Nephron (organoid): ENCODE measurements around the gene TBC1D16.

Experiments
- H3K27ac Mint-ChIP-seq, 3 experiments: 2 replicates each; pipeline ENCODE4 v1.8.0; 2020; ENCODE audit warnings: mixed read lengths in 3 of 3, mild to moderate bottlenecking in 2 of 3, moderate library complexity in 1 of 3
- H3K27me3 Mint-ChIP-seq: 2 replicates; pipeline ENCODE4 v1.8.0; 2021; ENCODE audit warnings: low read depth, mild to moderate bottlenecking, moderate library complexity, mixed read lengths
- H3K36me3 Mint-ChIP-seq: 2 replicates; pipeline ENCODE4 v1.8.0; 2020; ENCODE audit warnings: low read depth, mixed read lengths
- H3K4me1 Mint-ChIP-seq: 2 replicates; pipeline ENCODE4 v1.8.0; 2020; ENCODE audit warnings: mixed read lengths
- H3K4me3 Mint-ChIP-seq, 3 experiments: 2 replicates each; pipeline ENCODE4 v1.8.0; 2020; ENCODE audit warnings: mild to moderate bottlenecking in 3 of 3, mixed read lengths in 3 of 3, moderate library complexity in 2 of 3
- H3K9me3 Mint-ChIP-seq: 2 replicates; pipeline ENCODE4 v1.8.0; 2020; ENCODE audit warnings: mixed read lengths
- CTCF ChIP-seq, 3 experiments: fragments of 200-600 bp; sonication (generic); IDR thresholded peaks; one replicate each; pipeline ENCODE4 v1.5.0; 2021; ENCODE audit warnings: antibody characterized with exemption in 3 of 3; ENCODE audit not compliant: unreplicated experiment in 3 of 3

The TBC1D16 gene

GRCh38 chr17:80058311-80058955 lies 22.8 kb upstream of the TBC1D16 start:
- Mint-ChIP-seq H3K4me1 (peaks cover 5% of the 10 kb centered on the region), H3K27ac (no peak overlapping the region), H3K9me3 (no peaks in the 10 kb centered on the region), H3K36me3 (peaks cover 21% of the 10 kb centered on the region), H3K27me3 (no peaks in the 10 kb centered on the region), H3K4me3 (no peak overlapping the region)
- TF ChIP-seq CTCF (IDR thresholded peaks at IDR 0.05; ENCODE audit: unreplicated experiment in 3 of 3) = no peak

- Mint-ChIP-seq H3K27me3 (no peaks in the 10 kb centered on the region), H3K9me3 (no peaks in the 10 kb centered on the region), H3K27ac (no peak overlapping the region), H3K4me3 (no peak overlapping the region), H3K4me1 (peaks cover 8% of the 10 kb centered on the region), H3K36me3 (peaks cover 38% of the 10 kb centered on the region)
- TF ChIP-seq CTCF (IDR thresholded peaks at IDR 0.05; ENCODE audit: unreplicated experiment in 3 of 3) = no peak
Measured at GRCh38 chr17:80055597-80055996, 19.9 kb upstream of the TBC1D16 start.

- peaks cover 40% of the 10 kb centered on the region for H3K36me3 Mint-ChIP-seq
- H3K27ac Mint-ChIP-seq = no peak overlapping the region
- H3K9me3 Mint-ChIP-seq = no peaks in the 10 kb centered on the region
- H3K4me3 Mint-ChIP-seq = no peak overlapping the region
- no peak for TF ChIP-seq CTCF (IDR thresholded peaks at IDR 0.05; ENCODE audit: unreplicated experiment in 3 of 3)
- H3K4me1 Mint-ChIP-seq = peaks cover 11% of the 10 kb centered on the region
- H3K27me3 Mint-ChIP-seq = no peaks in the 10 kb centered on the region
Measured at GRCh38 chr17:80053102-80053501, 17.4 kb upstream of the TBC1D16 start.

- H3K4me1 Mint-ChIP-seq = peaks cover 13% of the 10 kb centered on the region
- H3K4me3 Mint-ChIP-seq = no peak overlapping the region
- H3K36me3 Mint-ChIP-seq = peaks cover 40% of the 10 kb centered on the region
Measured at GRCh38 chr17:80051681-80052080, 16.0 kb upstream of the TBC1D16 start.

GRCh38 chr17:80050706-80051105 lies 15.0 kb upstream of the TBC1D16 start:
- Mint-ChIP-seq H3K4me1 (peaks cover 17% of the 10 kb centered on the region), H3K27me3 (no peaks in the 10 kb centered on the region), H3K4me3 (no peak overlapping the region), H3K27ac (no peak overlapping the region), H3K36me3 (peaks cover 45% of the 10 kb centered on the region), H3K9me3 (no peaks in the 10 kb centered on the region)
- no peak for TF ChIP-seq CTCF (IDR thresholded peaks at IDR 0.05; ENCODE audit: unreplicated experiment in 3 of 3)

More at GRCh38 chr17:80051681-80052080, 16.0 kb upstream of the TBC1D16 start:
- no peak overlapping the region for H3K27ac Mint-ChIP-seq
- TF ChIP-seq CTCF (IDR thresholded peaks at IDR 0.05; ENCODE audit: unreplicated experiment in 3 of 3) = no peak
- no peaks in the 10 kb centered on the region for H3K27me3 Mint-ChIP-seq
- H3K9me3 Mint-ChIP-seq = no peaks in the 10 kb centered on the region

- no peaks in the 10 kb centered on the region for H3K27me3 Mint-ChIP-seq
- H3K4me1 Mint-ChIP-seq = peaks cover 19% of the 10 kb centered on the region
Measured at GRCh38 chr17:80049986-80050385, 14.3 kb upstream of the TBC1D16 start.

More at GRCh38 chr17:80049986-80050385, 14.3 kb upstream of the TBC1D16 start:
- Mint-ChIP-seq H3K27ac (no peak overlapping the region), H3K4me3 (no peak overlapping the region), H3K36me3 (peaks cover 52% of the 10 kb centered on the region), H3K9me3 (no peaks in the 10 kb centered on the region)
- TF ChIP-seq CTCF (IDR thresholded peaks at IDR 0.05; ENCODE audit: unreplicated experiment in 3 of 3) = no peak
